GM18951 (cell line): ENCODE measurements around the gene KIF1A.

Experiments used
- POLR2A ChIP-seq: IDR thresholded peaks from 4 replicates; pipeline ENCODE4 v1.6.1; 2011; ENCODE audit warnings: mild to moderate bottlenecking; ENCODE audit not compliant: insufficient read length, insufficient read depth; ENCODE audit errors: extremely low read depth
- in situ Hi-C: fragments of 300-500 bp; cut with MboI; formaldehyde crosslinking; loops from one replicate; pipeline ENCODE4 v1.12.0; 2022; ENCODE audit warnings: low sequenced_read_pairs, mixed read lengths, inconsistent platforms; ENCODE audit not compliant: unreplicated experiment

The KIF1A gene

DNA sequence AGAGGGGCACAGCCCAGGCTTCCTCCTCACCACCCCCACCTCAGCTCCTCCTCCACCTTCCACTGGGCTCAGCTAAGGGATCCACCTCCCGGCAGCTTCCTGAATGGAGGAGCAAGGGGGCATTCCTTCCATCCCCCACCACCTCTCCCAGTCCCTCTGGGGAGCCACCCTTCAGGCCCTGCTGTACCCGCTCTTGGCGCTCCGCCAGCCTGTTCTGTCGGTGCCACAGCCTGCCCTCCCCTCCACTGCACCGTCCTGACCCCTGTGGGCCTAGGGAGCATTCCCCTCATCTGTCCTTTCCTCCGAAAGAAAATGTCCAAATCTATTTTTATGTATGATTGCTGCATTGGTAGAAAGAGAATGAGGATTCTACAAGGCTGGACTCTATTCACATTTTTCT lies 59.9 kb downstream of the KIF1A start:
- TF ChIP-seq POLR2A = no peak
- in situ Hi-C loops = no loop called here

DNA sequence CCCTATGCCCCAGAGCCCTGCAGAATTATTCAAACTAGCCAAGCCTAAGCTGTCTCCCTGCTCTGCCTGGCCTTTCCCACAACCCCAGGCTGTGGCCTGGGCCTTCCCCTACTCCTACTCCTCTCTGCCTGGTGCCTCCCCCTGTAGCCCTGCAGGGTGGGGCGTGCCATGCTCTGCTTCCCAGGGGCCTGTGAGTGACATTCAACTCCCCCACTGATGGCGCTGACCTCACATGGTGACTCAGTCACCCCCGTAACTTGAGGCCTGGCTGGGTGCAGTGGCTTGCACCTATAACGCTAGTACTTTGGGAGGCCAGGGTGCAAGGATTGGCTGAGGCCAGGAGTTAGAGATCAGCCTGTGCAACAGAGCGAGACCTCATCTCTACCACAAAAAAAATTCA lies 60.6 kb downstream of the KIF1A start:
- in situ Hi-C loops = no loop called here
- no peak for TF ChIP-seq POLR2A

DNA sequence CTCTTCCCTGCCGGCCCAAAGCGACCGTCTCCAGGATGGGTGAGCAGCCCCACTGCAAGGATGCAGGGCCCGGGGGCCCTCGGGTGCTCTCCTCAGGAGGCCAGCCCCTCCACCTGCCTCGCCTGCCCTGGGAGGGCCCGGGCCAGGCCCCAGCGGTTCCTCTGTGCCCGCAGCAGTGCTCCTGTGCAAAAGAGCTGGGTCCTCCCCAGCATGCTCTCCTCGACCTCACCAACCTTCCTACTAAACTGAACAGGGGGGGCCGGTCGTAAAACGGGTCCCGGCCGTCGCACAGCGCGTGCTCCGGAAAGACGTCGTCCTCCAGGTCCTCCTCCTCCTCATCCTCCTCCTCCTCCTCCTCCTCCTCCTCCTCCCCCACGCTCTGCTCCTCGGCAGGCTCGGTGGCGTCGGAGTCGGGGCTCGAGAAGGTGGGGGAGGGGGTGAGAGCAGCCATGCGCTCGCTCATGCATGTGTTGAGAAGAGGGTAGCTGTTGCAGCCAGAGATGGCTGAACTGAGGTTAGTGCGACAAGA lies 62.9 kb downstream of the KIF1A start:
- TF ChIP-seq POLR2A = no peak
- in situ Hi-C loops = no loop called here

DNA sequence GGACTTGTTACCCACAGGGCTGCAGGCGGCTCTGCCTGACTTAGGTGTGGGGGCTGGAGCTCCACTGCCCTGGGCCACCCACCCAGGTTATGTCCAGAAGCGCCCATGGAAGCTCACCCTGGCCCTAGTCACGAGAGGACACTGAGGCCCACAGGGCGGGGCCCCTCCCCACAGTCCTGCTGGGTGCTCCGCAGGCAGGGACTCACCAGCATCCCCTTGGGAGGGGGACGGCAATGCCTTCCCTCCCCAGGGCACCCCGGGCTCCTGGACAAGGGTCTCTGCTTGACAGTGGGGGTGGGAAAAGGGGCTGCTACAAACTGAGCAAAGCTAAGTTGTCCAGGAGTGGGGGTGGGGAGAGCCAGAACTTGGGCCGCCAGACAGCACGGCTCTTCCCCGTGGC lies 67.8 kb downstream of the KIF1A start:
- in situ Hi-C loops = no loop called here
- no peak for TF ChIP-seq POLR2A

DNA sequence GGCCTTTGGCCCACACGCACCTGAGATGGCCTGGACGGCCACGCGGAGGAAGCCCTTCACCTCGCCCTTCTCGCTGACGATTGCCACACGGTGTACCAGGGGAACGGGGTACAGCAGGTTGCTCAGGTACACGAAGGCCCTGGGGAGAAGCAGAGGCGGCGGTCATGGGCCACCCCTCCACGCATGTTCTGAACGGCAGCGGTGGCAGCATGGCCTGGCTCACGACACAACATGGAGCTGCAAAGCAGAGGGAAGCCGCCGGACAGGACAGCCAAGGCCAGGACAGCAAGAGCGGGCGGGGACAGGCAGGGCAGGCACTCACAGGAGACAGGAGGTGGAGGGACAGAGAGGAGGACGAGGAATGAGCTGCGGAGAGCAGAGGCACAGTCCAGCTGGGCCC lies 69.6 kb downstream of the KIF1A start:
- TF ChIP-seq POLR2A = no peak
- in situ Hi-C loops = no loop called here

DNA sequence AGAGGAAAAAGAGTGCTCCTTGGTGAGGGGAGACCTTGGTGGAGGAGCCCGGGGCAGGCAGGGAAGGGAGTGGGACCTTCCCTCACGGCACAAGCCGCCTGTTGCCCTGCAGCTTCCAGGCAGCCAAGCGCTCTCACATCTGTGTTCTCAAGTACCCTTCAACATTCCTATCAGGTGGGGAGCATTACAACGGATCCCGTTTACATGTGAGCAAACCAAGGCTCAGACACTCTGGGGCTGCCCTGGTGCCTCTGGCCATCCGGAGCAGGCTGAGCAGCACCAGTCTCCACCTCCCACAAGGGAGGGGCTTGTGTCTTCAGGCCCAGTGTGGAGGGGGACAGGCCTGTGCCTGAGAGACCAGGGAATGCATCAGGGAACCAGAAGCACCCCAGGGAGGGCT lies 70.5 kb downstream of the KIF1A start:
- no peak for TF ChIP-seq POLR2A
- in situ Hi-C loops = no loop called here

DNA sequence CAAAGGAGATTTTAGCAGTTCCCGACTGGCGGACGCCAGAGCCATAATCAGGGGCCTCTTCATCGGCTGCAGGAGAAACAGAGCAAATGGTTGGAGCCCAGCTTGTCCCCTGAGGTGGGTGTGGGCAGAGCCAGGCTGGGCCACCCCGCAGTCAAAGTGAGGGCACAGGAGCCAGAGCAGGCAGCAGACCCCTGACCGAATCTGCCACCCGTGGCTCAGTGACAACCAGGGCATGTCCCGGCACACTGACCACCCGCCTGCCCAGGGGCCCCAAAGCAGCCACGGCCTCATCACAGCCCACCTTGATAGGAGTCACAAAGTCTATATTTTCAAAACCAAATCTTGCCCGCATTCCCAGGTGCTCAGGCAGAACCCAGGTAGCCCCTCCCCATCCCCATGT lies 72.8 kb downstream of the KIF1A start:
- in situ Hi-C loops = no loop called here
- no peak for TF ChIP-seq POLR2A

DNA sequence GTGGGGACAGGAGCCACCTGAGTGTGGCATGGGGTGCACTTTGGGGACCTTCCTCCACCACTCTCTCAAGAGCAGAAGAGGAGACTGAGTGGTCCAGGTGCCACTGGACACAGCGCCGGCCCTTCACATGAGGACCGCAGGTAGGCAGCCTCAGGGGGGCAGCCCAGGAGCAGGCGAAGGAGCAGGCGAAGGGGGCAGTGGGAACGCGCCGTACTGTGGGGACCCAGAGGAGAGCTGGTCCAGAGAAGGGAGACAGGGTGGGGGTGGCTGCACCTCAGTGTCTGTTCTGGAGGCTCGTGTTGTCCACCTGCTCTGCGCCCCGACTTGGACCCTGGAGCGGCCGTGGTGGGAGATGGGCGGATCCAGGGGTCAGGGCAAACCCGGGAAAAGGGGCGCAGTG lies 73.3 kb downstream of the KIF1A start:
- in situ Hi-C loops = no loop called here
- no peak for TF ChIP-seq POLR2A

DNA sequence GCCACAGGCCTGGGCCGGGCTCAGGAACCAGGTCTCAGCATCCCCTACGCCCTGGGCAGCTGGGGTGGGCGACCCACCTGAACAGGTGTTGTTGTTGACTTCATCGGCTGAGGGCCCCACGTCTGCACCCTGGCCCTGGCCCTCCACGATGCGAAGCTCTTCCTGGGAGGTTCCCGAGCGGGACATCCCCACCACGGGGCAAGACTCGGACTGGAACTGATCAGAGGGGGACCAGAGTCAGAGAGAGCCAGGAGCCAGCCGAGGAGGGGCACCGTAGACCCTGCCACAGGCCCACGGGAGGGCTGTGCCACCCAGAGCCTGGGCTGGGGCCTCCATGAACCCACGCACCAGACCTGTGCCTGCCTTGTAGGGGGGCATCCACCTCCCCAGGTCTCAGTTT lies 74.1 kb downstream of the KIF1A start:
- in situ Hi-C loops = no loop called here
- TF ChIP-seq POLR2A = no peak

DNA sequence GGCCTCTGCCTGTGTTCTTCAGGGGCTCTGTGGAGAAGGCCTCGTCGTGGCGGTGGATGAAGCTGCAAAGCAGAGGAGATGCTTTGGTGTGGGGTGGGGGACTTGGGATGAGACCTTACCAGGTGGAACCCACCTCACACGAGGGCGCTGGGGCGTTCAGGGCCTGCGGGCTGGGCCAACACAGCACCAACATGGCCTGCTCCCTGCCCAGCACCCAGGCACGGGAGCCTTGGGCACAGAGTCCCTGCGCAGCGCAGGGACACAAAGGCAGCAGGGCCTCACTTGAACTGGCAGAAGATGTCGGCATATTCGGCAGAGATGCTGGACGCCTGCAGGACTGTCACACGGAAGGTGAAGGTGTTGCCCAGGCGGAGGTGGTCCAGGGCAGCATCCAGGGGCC lies 74.6 kb downstream of the KIF1A start:
- in situ Hi-C loops = no loop called here
- no peak for TF ChIP-seq POLR2A

DNA sequence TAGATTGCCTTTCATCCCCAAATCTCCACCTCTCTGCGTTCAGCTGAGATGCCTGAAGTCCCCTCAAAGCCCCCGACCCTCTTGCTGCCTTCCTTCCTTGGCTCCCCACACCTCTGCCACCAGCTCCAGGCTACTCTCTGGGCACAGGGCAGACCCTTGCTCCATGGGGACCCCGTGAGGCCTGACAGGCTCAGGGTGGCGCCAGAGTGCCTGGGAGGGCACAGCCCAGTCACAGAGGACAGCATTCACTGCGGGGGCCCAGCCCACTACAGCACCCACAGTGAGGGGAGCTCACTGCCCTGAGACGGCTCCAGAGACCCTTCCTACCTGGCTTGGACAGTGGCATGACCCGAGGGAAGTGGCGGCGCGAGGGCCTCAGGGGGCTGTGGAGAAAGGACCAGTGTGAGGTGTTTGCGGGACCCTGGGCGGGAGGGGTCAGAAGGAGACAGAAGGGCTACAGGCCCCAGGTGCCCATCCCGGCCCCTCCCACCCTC lies 77.4 kb downstream of the KIF1A start:
- in situ Hi-C loops = no loop called here
- no peak for TF ChIP-seq POLR2A

DNA sequence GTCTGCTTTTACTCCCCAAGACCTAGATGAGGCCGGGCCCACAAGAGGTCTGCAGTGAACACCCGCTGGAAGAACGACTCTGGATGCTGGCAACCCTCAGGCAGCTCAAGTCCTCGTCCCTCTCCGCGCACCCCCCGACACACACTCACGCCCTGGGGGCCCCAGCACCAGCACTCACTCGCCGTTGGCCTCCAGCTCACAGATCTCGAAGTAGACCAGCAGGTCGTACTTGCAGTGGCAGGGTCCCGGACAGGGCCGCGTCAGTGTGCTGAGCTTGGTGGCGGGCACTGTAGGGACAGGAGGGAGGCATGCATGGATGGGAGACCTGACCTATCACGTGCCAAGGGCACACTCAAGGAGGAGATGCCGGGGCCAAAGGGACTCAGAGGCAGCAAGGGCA lies 78.9 kb downstream of the KIF1A start:
- in situ Hi-C loops = no loop called here
- no peak for TF ChIP-seq POLR2A

DNA sequence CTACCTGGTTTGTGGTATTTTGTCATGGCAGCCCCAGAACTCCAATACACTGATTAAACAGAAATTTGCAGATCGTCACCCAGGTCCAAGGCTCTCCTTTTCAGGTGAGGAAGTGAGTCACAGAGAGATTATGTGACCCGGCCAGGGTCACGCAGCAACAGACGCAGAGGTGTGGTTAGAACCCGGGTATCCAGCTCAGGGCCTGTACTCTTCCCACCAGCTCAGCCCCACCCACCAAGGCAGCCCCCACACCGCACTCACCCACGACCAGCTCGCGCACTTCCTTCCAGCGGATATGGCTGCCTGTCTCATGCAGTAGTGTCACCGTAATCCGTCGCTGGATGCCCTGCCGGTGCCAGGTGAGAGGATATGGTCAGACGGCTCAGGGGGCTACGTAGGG lies 80.2 kb downstream of the KIF1A start:
- in situ Hi-C loops = no loop called here
- no peak for TF ChIP-seq POLR2A

DNA sequence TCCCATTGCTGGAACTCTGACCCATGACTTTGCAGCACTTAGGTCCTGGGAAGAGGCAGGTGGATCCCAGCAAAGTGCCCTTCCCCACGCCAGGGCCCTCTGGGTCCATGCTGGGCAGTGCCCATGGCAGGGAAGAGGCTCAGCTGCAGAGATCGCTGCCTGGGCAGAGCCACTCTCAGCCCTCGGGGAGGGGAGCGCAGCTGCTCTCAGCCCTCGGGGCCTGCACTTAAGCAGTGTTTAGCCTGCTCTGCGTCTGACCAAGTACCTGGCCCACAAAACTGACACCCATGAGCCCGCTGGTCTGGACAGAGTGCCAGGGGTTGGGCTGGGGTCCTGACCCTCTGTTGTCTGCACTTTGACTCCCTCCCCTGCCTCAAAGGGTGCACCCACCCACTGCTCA lies 82.1 kb downstream of the KIF1A start:
- TF ChIP-seq POLR2A = no peak
- in situ Hi-C loops = no loop called here

DNA sequence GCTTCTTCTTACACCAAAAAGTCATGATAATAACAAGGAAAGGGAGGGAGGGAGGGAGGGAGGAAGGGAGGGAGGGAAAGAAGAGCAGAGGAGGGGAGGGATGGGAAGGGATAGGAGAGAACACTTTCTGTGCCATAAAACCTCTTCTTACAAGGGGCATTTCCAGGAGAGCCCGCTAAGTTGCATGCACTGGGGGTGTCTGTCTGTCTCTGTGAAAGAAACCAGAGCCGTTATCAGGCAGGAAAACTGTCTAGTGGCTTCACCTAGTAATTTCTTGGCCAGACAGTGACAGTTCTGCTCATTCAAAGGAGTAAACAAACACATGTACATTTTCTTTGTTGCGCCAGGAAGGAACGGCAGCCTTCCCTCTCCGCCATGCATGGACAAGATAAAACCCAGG lies 82.5 kb downstream of the KIF1A start:
- in situ Hi-C loops = no loop called here
- TF ChIP-seq POLR2A = no peak
